ENCODE data around the gene CACNG7.

- TF ChIP-seq RFX5 (IDR thresholded peaks at IDR 0.05; ENCODE audit: low read depth, low read length) (no peak), ASH2L (IDR thresholded peaks at IDR 0.05; ENCODE audit: borderline replicate concordance, low read depth) (no peak), CHD1 (IDR thresholded peaks at IDR 0.05; ENCODE audit: low read depth, low read length) (no peak)
These were observed 32.3 kb upstream of the CACNG7 start for GRCh38 chr19:53876651-53877224.

Data from GM12878 (cell line).